NCI-H1417 (cell line): ENCODE results near the gene RPL22.
"Not testable (repeated sequence)": the region's sequence is repeated elsewhere in the genome, so short reads cannot be mapped to it uniquely, and the experiment has no call there.

Experiments used
- DNase-seq, 3 experiments: peaks; one replicate each; lab custom pipeline; 2025; lab: John Stamatoyannopoulos, UW

The RPL22 gene

DNA sequence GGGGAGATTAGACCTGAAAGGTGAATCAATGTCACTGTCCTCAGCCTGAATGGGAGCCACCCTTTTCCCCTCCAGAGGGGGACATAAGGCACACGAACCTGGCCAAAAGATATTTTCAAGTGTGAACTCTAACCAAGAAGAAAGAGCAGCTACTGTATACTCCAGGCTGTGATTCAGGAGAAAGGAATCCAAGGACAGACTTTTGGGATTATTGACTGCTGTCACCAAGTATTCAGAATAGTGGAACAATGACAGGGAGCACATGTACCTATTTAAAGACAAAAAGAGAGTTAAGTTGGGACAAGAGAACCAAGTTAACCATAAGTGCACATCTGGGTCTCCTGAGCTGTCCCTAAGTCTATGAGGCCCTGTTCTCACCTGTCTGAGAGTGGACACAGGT lies 34.0 kb upstream of the RPL22 start:
- DNase-seq: no peak

- DNase-seq: no peak
These were observed 26.3 kb upstream of the RPL22 start for GRCh38 chr1:6225651-6226050.

- no peak for DNase-seq
These were observed 25.3 kb upstream of the RPL22 start for GRCh38 chr1:6224718-6225117.

DNA sequence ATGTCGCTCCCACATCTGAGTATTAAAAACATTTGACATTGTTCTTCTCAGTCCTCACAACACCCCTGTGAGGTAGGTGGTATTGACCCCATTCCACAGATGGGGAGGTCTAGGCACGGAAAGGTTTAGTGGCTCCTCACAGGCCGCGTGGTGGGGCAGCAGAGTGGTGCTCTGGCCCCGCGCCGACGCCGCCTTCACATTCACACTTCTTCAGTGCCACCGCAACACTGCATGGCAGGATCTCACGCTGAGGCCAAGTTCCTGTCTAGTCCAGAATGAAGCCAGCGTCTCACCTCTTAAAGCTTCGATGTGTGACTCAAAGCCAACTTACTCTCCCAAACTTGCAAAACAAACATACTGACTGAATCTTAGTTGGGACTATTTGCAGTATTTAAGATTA lies 24.2 kb upstream of the RPL22 start:
- DNase-seq: no peak

- no peak for DNase-seq
These were observed 23.2 kb upstream of the RPL22 start for GRCh38 chr1:6222636-6223035.

DNA sequence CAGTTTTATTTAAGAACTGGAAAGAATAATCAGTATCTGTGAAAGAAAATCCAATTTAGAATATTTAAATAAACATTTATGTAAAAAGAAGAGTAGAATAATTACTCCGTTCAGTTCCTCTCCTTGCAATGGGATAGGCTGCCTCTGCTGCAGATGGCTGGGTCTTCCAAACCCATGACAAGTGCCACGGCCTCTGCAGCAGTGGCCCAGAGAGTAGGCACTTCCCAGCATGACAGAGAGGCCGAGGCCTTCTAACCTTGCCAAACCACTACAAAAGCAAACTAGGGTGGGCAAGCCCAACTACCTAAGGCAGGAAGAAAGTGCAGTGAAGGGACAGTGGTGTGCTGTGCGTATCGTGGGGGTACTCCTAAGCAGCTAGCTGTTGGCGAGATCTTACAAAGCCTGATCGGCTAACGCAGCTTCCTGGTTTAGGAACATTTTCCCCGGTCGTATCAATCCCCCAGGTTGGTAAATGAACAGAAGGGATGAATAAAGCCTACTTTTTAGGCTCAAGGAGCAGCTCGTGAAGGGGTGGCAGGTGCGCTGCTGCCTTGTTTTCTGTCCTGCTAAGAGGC lies 21.9 kb upstream of the RPL22 start:
- peak in 1 of 3 experiments; percentile 49 for DNase-seq

GRCh38 chr1:6220236-6220635 lies 20.8 kb upstream of the RPL22 start:
- DNase-seq: no peak

DNA sequence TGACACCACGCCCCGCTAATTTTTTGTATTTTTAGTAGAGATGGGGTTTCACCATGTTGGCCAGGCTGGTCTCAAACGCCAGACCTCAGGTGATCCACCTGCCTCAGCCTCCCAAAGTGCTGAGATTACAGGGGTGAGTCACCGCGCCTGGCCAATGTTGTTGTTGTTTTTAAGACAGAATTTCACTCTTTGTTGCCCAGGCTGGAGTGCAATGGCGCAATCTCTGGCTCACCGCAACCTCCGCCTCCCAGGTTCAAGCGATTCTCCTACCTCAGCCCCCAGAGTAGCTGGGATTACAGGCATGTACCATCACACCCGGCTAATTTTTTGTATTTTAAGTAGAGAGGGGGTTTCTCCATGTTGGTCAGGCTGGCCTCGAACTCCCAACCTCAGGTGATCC lies 20.2 kb upstream of the RPL22 start:
- not testable (repeated sequence) for DNase-seq

DNA sequence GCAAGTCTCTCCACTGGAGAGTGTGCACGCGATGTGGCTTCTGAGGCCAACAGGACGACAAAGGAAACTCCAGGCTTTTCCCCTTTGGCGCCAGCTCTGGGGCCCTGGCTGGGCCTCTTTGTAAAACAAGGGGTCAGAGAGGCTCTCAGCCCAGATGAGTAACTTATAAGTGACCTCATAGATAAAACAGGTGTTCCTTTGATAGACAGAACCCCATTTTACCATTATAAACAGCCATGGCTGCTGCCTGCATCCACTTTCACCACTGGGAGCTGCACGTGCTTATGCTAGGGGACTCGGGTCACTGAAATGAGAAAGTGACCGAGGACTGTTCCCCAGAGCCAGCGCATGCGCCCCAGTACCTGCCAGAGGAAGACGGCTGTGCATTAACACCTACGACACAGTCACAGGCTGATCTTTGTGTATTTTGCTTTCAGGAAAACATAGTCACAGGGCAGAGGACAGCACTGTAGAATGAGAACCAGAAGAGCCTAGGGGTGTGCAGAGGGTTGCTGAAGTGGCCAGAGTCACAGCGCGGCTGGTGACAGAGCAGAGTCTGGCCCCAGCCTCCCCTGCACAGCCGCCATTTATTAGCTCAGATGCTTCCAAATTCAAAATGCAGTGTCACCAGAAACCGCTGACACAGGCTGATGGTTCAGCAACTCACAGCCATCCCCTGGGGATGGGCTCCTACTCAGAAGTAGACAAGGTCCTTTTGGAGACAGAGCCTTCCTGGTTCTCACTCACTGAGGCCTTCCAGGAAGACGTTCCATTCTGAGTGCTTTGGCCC lies 19.2 kb upstream of the RPL22 start:
- DNase-seq: peak in 1 of 3 experiments; percentile 63

DNA sequence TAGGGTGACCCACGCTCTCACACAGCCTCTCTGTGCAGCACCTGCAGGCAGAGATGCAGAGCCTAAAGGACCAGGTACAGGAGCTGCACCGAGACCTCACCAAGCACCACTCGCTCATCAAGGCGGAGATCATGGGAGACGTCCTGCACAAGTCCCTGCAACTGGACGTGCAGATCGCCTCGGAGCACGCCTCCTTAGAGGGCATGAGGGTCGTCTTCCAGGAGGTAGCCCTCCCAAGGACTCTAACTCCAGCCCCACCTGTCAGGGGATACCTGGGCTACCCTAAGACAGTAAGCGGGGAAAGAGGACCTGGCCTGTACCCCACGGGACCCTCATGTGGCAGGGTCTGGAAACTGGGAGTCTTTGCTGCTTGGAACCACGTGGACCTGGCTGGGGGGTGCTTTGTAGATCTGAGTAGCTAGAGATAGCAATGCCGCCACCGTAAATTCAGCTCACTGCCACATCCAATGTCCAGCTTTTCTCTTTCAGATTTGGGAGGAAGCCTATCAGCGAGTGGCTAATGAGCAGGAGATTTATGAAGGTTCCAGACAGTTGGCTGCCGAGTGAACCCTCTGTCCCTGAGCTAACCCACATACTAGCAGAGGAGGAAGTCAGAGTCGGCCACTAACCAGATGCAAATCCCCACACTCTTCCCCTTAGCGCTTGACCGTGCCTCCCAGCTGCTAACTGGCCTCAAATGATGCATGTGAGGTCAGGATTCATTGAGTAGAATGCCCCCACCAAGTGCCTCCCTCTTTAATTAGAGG lies 13.0 kb upstream of the RPL22 start:
- DNase-seq: no peak

DNA sequence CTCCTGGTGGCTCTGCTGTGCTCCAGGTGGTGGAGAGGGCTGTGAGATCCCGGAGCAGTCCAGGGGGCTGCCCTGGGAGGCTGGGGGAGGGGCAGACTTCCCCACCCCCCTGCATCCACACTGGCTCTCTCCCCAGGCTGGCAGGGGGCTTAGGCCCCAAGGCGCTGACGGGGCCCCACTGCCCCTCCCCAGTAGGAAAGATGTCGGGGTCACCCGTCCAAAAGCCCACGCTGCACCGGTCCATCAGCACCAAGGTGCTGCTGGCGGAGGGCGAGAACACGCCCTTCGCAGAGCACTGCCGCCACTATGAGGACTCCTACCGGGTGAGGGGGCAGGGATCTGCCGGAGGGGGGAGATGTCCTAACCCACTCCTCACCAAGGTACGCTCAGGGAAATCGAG lies 12.3 kb upstream of the RPL22 start:
- no peak for DNase-seq

DNA sequence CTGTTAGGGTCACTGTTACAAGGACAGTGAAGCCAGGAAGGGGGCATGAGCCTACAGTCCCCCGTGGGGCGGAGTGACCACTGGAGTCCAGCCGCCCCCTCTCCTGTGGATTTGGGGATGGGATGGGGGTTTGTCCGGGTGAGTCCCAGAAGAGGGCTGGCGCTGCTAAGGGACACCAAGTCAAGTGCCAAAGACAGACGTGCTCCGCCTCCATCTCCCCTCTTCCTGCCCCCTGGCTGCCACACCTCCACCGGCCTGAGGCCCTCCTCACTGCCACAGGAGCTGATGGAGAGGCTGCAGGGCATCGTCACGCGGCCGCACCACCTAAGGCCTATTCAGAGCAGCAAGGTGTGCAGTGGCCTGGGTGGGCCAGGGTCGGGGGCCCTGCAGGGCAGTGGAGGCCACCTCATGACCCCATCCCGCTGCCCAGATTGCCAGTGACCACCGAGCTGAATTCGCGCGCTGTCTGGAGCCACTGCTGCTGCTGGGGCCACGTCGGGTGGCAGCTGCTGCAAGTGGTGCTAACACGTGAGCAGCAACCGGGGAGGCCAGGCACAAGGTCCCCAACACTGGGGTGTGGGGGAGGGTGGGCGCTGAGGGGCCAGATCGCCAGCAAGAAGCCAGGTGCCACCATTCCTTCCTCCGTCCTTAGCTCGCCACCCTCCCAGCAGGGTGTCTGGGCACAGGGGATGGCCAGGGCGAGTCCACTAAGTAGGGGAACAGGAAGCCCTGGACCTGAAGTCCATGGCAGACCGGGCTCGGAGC lies 11.4 kb upstream of the RPL22 start:
- no peak for DNase-seq

DNA sequence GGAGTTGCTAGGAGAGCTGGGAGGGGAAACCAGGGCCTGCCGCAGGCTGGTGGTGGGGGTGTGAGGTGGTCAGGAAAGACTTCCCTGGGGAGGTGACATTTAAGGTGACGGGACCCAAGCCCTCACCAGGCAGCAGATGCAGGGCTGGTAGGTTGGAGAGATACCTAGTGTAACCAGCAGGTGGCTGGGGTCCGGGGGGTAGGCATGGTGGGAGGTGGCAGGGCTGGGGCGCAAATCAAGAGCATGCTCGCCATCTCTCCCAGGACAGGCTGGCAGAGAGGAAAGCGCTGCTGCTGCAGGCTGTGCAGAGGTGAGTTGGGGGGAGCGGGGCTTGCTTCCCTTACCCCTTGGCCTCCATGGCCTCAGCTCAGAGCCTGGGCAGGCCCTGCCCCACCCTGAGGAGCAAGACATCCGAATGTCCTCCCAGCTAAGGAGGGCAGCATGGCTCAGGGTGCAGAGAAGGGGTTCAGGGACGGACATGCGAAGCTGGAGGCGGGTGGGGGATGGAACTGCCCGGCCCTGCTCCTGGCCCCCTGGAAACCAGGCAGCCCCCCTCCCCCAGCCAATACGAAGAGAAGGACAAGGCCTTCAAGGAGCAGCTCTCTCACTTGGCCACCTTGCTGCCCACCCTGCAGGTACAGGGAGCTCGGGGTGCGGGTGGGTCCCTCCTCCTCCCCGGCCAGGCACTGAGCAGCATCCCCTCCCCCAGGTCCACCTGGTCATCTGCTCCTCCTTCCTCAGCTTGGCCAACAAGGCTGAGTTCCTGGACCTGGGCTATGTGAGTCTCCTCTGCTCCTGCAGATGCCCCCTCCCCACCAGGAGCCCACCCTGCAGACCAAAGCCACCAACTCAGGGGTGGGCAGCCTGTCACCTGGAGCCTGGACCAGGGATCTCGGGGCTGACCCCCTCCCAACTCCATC lies 10.5 kb upstream of the RPL22 start:
- DNase-seq: no peak

GRCh38 chr1:6208723-6209660 lies 9.6 kb upstream of the RPL22 start:
- DNase-seq: no peak

GRCh38 chr1:6207921-6208320 lies 8.5 kb upstream of the RPL22 start:
- DNase-seq: no peak

GRCh38 chr1:6207075-6207885 lies 7.9 kb upstream of the RPL22 start:
- DNase-seq: peak in 1 of 3 experiments; percentile 2

- DNase-seq: peak in 1 of 3 experiments; percentile 19
These were observed 7.1 kb upstream of the RPL22 start for GRCh38 chr1:6206520-6206855.

GRCh38 chr1:6205849-6206519 lies 6.6 kb upstream of the RPL22 start, which contains the start of gene RNF207:
Gene RNF207 (plus strand): TSS chr1:6206119. CDS start chr1:6206536, 417 bp downstream.
- peak in 2 of 3 experiments; percentile 65 to 72 for DNase-seq

DNA sequence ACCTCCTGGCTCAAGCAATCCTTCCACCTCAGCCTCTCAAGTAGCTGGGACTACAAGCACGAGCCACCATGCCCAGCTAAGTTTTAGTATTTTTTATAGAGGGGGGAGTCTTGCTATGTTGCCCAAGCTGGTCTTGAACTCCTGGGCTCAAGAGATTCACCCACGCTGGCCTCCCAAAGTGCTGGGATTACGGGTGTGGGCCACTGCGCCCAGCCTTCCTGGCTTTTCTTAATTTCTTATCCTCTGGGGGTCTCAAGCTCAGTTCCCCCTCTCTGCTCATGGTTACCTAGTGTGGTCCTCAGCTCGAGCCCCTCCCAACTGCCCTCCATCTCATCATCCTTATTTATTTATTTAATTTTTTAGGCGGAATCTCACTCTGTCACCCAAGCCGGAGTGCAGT lies 2.9 kb upstream of the RPL22 start:
- no peak for DNase-seq
